ENCODE results near the gene OR6N2.

The OR6N2 gene

GRCh38 chr1:158809256-158809655 lies 28.3 kb upstream of the OR6N2 start:
- no peaks in the 10 kb centered on the region for H3K4me1 ChIP-seq
- no peaks in the 10 kb centered on the region for H3K9me3 ChIP-seq
- no peak for DNase-seq
- H3K4me3 ChIP-seq (ENCODE audit: low read depth, low read length) = no peak overlapping the region
- no peaks in the 10 kb centered on the region for H3K27me3 ChIP-seq
- TF ChIP-seq CTCF (IDR thresholded peaks at IDR 0.05; ENCODE audit: low read depth, low read length) = no peak
- H3K36me3 ChIP-seq = no peaks in the 10 kb centered on the region

GRCh38 chr1:158806916-158807536 lies 26.0 kb upstream of the OR6N2 start:
- TF ChIP-seq CTCF (IDR thresholded peaks at IDR 0.05; ENCODE audit: low read depth, low read length) = no peak
- Histone ChIP-seq H3K9me3 (no peaks in the 10 kb centered on the region; the same call in 1 of the 2 replicates), H3K4me3 (ENCODE audit: low read depth, low read length) (no peak overlapping the region), H3K27me3 (no peaks in the 10 kb centered on the region), H3K36me3 (no peaks in the 10 kb centered on the region), H3K4me1 (no peaks in the 10 kb centered on the region)
- DNase-seq = no peak

- Histone ChIP-seq H3K4me3 (ENCODE audit: low read depth, low read length) (no peak overlapping the region), H3K27me3 (no peaks in the 10 kb centered on the region), H3K36me3 (no peaks in the 10 kb centered on the region), H3K9me3 (no peaks in the 10 kb centered on the region; the same call in 1 of the 2 replicates), H3K4me1 (no peaks in the 10 kb centered on the region)
- no peak for DNase-seq
- TF ChIP-seq CTCF (IDR thresholded peaks at IDR 0.05; ENCODE audit: low read depth, low read length) = no peak
Measured at GRCh38 chr1:158803678-158804077, 22.7 kb upstream of the OR6N2 start.

- H3K9me3 ChIP-seq = no peaks in the 10 kb centered on the region; the same call in 1 of the 2 replicates
- DNase-seq = no peak
- no peaks in the 10 kb centered on the region for H3K27me3 ChIP-seq
- H3K36me3 ChIP-seq = no peaks in the 10 kb centered on the region
- H3K4me3 ChIP-seq (ENCODE audit: low read depth, low read length) = no peak overlapping the region
- H3K4me1 ChIP-seq = no peaks in the 10 kb centered on the region
- TF ChIP-seq CTCF (IDR thresholded peaks at IDR 0.05; ENCODE audit: low read depth, low read length) = no peak
Measured at GRCh38 chr1:158801396-158801795, 20.4 kb upstream of the OR6N2 start.

GRCh38 chr1:158800526-158800925 lies 19.5 kb upstream of the OR6N2 start:
- Histone ChIP-seq H3K9me3 (no peaks in the 10 kb centered on the region; the same call in 1 of the 2 replicates), H3K27me3 (no peaks in the 10 kb centered on the region), H3K36me3 (no peaks in the 10 kb centered on the region), H3K4me3 (ENCODE audit: low read depth, low read length) (no peak overlapping the region), H3K4me1 (no peaks in the 10 kb centered on the region)
- DNase-seq = no peak
- no peak for TF ChIP-seq CTCF (IDR thresholded peaks at IDR 0.05; ENCODE audit: low read depth, low read length)

- no peak for TF ChIP-seq CTCF (IDR thresholded peaks at IDR 0.05; ENCODE audit: low read depth, low read length)
- no peaks in the 10 kb centered on the region for H3K36me3 ChIP-seq
- H3K9me3 ChIP-seq = no peaks in the 10 kb centered on the region; the same call in 1 of the 2 replicates
- H3K4me1 ChIP-seq = no peaks in the 10 kb centered on the region
- H3K4me3 ChIP-seq (ENCODE audit: low read depth, low read length) = no peak overlapping the region
- DNase-seq = no peak
- H3K27me3 ChIP-seq = no peaks in the 10 kb centered on the region
Measured at GRCh38 chr1:158799689-158800088, 18.7 kb upstream of the OR6N2 start.
